ENCODE measurements around the gene ZSWIM6.
"Not testable (repeated sequence)": the region's sequence is repeated elsewhere in the genome, so short reads cannot be mapped to it uniquely, and the experiment has no call there.

Gene ZSWIM6

GRCh38 chr5:61409568-61409967, 77.5 kb downstream of the ZSWIM6 start:
- peak; percentile 61 to 79 for DNase-seq

- DNase-seq: no peak
These were observed 78.8 kb downstream of the ZSWIM6 start for GRCh38 chr5:61410811-61411210.

DNA sequence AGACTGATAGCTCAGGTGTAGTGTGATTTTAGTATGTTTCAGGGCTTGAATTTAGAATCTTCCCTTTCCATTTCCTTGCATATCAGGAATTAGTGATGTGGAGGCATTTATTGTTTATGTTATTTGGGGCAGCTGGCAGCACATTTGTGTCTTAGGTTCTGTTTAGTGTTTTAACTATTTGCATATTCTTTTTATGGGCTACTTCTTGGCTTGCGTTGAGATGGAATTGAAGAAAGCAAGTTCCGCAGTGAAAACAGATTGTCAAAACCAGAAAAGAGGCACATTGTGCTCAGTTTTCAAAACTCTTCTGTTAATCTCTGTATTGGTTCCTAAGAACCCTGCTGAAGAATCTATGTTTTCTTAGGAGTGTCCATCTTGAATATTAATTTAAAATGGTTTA, 80.3 kb downstream of the ZSWIM6 start:
- DNase-seq: no peak

GRCh38 chr5:61413205-61413604, 81.1 kb downstream of the ZSWIM6 start:
- not testable (repeated sequence) for DNase-seq

- DNase-seq: no peak
These were observed 82.7 kb downstream of the ZSWIM6 start for GRCh38 chr5:61414806-61415205.

DNA sequence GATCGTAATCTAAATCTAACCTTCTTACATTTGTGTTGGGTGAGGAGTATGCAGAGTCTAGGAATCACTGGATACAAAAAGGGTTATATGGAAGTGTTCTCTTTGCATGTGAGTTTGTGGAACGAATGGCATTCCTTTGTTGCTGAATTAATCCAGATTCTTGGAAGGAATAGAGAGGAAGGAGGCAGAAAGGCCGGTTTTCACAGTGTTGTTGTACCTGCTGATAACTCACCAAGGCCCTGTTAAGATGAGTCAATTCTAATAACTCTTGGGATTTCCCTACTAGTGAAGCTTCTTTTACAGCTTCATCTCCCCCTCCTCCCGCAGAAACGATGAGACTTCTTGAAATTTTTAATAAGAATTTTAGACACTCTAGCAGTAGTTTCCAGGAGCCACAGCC, 84.0 kb downstream of the ZSWIM6 start:
- no peak for DNase-seq

- DNase-seq: no peak
These were observed 84.4 kb downstream of the ZSWIM6 start for GRCh38 chr5:61416420-61416819.

- DNase-seq: no peak
These were observed 85.3 kb downstream of the ZSWIM6 start for GRCh38 chr5:61417340-61417739.

DNA sequence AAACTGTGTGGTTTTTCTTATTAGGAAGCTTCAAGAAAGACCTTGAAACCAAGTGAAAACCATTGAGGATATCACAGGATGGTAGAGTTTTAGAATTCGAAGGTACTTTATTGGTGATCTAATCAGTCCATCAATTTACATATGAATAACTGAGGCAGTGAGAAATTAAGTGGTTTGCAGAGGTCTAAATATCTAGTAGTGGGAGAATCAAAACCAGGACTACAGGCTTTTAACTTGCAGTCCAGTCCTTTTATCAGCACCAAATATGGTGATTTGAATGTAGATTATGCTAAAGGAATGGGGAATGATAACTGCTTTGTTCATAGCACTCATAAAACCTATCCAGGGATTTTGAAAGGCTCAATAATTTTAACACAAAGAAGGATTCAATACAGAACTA, 85.8 kb downstream of the ZSWIM6 start:
- DNase-seq: no peak

GRCh38 chr5:61419106-61419505, 87.0 kb downstream of the ZSWIM6 start:
- no peak for DNase-seq

DNA sequence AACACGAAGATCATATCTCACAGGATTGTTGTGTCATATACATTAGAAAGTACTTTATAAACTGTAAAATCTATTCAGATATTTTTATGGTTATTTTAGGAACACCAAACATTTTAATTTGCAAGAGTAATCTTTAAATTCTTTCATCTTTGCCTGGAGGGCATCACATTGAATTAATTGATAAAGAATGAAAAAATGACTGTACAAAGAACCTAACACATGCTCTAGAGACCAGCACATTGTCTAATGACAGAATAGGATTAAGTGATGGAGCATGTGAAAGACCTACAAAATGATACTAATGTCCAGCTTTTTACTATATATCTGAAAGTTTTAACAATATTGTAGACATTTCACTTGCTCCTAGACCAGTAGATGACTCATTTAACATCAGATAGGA, 88.0 kb downstream of the ZSWIM6 start:
- no peak for DNase-seq

- DNase-seq: not testable (repeated sequence)
These were observed 89.2 kb downstream of the ZSWIM6 start for GRCh38 chr5:61421262-61421661.

DNA sequence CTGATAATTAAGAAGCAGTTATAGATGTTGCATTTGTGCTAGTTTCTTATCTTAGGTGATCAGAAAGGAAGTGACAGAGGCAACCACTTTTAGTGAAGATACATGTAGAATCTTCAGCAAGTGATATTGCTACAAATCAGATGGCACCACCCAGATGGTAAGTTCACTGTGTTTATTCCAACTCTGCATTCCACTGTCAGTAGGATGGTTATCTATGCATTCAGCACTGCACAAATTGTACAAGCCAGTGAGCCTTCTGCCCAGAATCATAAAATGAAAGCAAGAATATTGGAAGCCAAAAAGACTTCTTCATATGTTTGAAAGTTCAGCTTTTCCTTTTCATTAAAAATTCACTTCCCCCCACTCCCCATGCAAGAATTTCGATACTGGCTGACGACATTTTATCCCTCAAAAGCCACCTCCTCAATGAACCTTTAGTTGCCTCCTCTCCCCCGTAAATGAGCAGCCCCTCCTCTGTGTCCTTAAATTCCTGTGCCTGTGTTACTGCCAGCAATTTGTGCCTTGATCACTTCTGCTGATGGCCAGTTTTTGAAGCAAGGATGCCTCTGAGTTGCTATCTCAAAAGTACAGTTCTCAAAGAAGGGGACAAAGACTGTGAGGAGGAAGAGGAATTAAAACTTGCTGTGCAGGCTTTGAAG, 91.6 kb downstream of the ZSWIM6 start:
- DNase-seq: no peak

DNA sequence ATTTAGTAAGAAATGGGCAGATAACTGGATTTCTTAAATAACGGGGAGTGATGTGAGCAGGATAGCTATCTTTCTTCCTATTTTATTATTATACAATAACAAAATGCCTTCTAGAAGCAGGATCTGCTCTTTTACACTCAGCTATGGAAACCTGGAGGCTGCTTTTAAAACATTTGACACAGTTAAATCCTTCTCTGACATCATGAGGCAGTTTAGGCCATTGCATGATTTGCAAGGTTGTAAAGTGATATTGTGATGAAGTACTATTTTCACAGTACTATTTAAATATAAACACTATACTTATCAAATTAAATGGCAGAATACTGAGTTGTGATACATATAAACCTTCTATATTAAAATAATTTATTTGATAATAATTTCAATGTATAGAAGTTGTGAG, 93.9 kb downstream of the ZSWIM6 start:
- DNase-seq: no peak

- DNase-seq: no peak
These were observed 97.8 kb downstream of the ZSWIM6 start for GRCh38 chr5:61429906-61430305.

GRCh38 chr5:61431923-61432620, 100.0 kb downstream of the ZSWIM6 start:
- no peak for DNase-seq

GRCh38 chr5:61435368-61435767, 103.3 kb downstream of the ZSWIM6 start:
- no peak for DNase-seq

DNA sequence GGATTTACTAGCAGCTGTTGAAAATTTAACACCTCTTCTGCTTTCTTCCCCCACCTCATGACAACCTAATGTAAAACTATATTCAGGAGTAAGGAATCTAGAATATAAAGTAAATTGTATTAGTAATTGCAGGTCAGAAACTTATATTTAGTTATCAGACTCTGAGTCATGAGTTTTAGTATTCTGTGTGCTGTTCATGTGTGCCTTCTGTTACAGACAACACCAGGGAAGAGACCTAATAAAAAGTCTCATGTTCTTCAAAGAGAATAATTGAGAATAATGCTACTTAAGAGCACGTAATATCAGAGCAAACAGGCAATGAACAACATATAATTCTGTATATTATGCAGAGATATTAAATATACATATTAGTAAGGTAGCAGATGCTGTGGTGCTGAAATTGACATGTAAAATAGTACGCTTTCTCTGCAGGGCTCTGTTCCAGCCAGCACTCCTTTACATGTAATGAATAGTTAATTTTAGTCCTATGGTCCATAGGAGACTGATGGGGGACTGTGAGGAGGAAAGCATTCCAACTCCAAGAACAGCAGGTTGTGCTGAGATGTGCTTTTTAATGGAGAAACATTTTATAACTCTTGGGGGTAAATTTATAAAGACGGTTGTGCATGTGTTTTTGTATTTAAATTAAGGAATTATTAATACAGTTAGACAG, 106.4 kb downstream of the ZSWIM6 start:
- no peak for DNase-seq

DNA sequence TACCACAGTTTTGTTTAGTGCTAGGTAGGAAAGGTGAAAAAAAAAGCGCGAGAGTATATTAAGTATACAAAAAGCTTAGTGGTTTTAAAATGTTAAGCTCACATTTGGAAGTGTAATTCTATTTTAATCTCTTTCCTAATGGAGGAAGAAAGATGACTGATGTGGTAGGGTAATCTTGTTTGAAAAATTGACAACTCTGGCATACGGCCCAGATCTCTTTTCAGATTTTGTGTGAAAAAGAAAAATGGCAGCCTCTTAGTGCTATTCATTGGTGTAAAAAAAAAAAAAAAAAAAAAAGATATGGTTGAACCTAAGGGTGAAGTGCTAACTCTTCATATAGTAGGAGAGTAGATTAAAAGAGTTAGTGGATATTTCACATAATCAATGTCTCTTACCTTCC, 108.0 kb downstream of the ZSWIM6 start:
- no peak for DNase-seq

- no peak for DNase-seq
These were observed 108.5 kb downstream of the ZSWIM6 start for GRCh38 chr5:61440596-61440995.

- DNase-seq: no peak
These were observed 109.7 kb downstream of the ZSWIM6 start for GRCh38 chr5:61441742-61442141.

- DNase-seq: no peak
These were observed 115.9 kb downstream of the ZSWIM6 start for GRCh38 chr5:61447780-61448495.

- DNase-seq: no peak
These were observed 117.9 kb downstream of the ZSWIM6 start for GRCh38 chr5:61449804-61450492.

Data from inflammatory macrophage treated with lipopolysaccharide for 1 hour (primary cell).